GM19035 (cell line): ENCODE results near the gene MYO16.

ENCODE experiments used
- ATAC-seq: cut with Tn5 transposase; IDR thresholded peaks from one replicate; pipeline ENCODE4 v1.9.1; 2021; ENCODE audit not compliant: unreplicated experiment

Gene MYO16

DNA sequence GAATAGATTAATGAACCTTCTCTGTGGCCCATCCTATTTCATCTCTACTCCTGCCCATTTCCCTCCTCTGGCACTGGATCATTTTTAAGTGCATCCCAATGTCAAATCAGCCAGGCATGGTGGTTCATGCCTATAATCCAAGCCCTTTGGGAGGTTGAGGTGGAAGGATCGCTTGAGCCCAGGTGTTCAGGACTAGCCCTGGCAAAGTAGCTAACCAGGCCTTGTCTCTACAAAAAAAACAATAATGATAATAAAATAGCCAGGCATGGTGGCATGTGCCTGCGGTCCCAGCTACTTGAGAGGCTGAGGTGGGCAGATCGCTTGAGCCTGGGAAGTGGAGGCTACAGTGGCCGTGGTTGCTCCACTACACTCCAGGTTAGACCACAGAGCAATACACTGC is 517.0 kb downstream of the MYO16 start:
- ATAC-seq: no peak

DNA sequence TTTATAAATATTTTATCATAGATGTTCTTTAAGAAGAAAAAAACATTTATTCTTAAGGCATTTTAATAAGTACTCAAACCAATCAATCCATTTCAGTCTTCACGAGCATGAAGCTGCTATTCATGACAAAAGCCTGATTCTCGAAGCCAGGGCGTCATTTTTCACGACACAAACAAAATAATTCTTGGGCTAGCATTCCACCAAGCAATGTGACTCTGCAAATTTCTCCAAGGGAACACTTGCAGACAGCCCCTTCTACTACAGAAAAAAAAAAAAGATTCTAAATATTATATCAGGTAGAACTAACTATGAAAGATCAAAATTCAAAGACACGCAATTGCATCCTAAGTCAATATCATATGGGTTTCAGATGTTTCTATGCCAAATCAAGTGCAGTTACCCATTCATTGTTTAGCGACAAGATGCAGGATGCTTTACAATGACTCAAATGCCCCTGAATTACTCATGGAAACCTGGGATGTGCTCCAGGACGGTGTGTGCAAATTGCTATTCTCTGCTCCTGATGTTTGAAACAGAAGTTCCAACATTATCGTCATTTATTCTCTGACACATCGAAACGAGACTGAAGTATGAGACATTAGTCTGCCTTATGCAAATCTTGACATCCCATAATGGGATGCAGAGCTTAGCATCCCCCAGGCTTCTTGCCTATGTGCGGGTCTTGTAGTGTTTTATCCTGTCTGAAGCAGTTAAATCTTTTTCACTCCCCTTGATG is 517.7 kb downstream of the MYO16 start:
- no peak for ATAC-seq

DNA sequence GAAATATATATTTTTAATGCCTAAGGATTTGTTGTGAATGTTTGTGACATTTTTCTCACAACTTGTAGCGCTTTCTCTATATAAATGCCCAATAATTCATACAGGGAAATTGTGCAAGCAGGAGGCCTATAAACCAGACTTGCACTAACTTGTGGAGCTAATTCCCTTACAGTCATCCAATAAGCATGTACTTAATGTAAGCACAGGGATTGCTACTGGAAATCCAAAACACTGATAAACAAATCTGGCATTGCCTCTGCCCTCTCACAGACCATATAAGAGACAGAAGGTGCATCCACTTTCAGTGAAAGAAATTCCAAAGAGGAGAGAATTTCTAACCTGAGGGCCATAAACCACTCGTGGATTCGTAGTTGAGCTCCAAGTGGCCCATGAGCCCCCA is 518.8 kb downstream of the MYO16 start:
- no peak for ATAC-seq

DNA sequence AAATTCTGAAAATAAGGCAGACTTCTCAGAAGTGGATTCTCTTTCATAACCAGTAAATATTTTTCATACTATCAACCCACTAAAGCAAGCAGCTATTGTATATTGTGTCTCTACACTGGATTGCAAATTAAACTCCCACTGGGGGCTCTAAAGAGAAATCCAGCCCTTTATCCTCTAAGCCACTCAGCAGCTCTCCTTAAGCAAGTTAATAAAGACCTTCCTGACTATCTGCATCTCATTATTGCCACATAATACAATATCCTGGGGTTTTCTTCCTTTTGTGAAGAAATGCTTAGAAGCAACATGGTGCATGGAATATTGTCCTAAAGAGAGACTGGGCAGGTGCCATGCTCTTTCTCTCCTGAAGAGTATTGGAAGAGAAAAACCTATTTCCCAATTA is 521.3 kb downstream of the MYO16 start:
- no peak for ATAC-seq

DNA sequence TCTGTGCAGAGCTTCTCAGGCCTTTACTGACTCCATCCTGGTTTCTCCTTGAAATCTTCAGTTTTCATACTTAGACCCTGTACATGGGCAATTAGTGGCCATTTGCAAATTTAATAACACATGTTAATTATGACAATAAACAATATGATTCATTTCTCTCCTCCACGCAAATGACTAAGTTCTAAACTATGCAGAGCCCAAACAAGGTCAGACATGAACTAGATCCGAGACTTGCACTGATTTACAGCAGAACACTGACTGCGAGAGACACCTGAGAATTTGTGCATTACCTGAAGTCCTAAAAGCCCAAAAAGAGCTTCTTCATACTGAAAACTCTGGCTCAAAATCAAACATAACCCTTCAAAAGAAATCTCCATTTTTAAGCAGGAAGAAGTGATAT is 521.8 kb downstream of the MYO16 start:
- no peak for ATAC-seq

DNA sequence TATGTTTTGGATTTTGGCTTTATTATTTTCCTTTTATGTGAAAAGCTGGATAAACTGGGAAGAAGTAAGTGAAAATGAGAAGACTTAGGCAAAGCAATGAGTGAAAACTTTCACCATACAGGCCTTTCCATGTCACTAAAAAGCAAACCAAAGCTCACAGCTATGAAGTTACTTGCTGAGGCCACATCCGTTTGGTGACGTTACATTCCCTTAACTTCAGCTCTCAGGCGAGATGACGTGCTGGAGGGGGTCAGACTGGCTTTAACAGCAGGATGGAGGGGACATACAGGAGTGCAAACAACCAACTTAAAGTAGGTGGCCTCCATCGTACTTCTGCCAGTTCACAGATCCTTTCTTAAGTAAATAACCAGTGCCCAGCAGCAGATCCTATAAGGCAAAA is 522.3 kb downstream of the MYO16 start:
- ATAC-seq: no peak

DNA sequence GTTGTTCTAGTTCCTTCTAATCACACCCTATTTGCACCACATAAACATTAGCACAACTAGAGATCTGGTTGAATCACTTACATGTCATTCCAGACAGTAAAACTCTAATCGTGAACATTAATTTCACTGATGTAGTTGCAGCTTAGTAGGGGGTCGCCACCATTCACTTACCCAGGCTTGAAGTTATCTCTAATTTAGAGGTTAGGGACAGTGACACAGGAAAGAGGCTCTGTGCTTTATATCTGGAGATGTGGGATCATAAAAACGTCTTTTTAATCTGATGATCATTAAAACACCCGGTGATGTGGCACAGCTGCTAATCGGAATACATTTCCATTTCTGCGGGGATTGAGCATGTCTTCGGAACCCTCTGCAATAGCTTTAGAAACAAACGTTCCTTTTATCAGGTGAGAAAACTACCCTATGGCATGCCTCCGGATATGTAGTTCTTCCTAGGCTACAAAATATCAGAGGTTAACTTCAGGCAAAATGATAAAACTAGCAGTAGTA is 523.0 kb downstream of the MYO16 start:
- no peak for ATAC-seq

DNA sequence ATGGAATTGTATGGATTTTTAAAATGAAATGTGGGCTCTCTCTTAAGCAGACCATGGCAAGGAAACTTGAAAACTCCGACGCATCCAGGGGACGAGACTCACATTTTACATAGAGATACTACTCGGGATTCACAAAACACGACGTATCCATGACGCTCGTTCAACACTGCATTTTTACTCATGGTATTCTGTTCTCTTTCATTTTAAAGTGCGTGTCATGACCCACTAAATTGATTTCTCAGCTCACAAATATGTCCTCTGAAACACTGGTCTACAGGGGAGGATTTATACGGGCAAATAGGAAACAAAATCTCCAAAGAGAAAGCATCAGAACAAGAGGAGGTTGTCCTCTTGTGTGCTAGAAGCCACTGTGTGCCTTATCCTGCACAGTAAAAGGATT is 523.5 kb downstream of the MYO16 start:
- no peak for ATAC-seq

DNA sequence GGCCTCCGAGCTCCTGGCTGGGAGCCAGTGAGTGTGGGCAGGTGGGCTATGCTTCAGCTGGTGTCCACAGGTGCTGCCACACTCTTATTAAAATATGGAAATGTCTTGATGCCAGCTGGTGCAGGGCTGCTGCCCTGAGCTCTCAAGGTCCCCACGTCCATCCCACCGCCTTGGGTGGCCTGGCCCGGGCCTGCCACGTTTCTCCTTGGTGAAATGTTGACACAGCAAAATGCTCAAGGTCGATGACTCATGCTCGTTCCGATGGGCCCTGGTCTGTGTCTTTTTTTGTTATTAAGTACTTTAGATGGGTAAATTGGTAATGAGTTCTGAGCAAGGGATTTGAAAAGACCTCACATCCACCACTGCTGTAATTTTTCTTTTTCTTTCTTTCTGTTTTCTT is 524.7 kb downstream of the MYO16 start:
- ATAC-seq: no peak

DNA sequence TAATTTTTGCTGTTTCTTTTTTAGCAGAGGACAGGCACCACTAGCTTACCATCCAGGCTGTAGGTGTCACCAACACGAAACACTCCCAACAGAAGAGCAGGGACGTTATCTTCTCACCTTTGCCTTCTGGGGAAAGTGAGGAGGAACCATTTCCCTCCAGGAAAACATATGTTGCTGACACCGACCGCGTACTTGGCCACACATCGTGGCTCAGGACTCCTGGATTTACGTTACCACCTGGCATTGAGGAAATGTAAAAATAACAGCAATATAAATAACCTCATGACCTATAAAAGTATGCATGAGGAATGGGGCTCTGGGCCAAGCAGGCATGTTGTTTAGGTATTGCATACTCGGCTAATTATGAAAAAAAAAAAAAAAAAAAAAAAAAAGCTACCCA is 525.1 kb downstream of the MYO16 start:
- ATAC-seq: no peak

DNA sequence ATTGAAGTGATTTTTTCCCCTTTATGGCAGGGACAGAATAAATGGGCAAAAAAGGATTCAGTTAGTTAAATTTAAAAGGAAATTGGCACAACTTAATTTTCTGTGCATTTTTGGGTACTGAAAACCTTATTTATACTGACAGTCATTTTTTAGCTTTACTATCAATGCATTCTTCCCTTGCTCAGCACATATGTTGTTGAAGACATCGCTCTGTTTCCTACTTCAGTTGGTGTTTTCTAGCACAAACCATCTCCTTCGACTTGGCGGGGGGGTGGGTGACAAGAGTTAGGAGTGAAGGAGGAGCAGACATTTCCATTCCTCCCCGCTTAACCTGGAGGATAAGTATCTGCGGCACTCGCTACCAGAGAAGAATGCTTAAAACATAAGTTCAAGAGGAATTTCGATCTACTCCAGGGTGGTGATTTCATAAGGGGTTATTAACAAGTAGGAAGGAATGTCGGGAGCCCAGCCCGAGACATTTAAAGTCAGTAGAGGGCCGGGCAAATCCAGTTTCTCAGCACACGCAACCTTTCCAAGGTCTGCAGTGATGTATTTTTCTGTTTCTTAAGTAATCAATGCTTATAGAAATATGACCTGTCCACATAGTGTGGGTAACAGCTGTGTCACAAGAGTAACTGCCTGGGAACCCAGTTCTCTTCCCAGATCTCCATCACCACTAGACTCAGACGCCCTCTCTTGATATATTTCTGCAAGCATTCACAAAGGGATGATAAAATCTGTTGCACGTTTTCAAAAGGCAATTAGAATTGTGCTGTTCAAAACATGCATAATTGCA is 525.8 kb downstream of the MYO16 start:
- no peak for ATAC-seq

DNA sequence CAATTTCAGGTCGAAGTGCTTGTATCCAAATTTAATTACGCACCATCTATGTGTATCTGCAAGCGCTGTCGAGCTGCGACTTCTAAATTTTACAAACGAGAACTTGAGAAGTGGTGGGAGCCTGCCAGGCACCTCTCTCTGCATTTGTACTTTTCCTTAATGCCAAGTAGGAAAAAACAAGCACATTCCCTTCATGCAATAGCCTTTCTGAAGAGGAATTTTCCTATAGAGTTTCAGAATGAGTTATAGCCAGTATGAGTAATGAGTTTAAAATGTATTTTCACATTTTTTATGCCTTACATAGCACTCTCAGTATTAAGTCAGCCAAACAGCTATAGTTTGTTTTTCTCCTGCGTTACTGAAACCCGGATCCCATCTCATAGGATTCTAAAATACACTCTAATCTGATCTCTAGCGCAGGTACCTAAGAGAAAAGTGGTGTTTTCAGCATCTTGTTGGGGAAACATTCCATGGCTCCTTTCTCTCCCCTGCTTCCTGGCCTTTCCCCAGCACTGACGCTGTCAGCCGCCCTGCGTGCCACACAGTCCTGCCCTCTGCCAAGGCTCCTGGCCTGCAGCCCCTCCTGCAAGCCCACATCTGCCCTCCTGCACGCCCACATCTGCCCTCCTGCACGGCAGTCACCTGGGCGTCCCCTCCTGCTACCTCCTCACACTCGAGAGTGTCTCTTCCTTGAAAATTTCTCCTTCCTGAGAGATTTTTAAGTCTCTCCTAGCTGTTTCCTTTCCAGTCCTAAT is 526.9 kb downstream of the MYO16 start:
- no peak for ATAC-seq

DNA sequence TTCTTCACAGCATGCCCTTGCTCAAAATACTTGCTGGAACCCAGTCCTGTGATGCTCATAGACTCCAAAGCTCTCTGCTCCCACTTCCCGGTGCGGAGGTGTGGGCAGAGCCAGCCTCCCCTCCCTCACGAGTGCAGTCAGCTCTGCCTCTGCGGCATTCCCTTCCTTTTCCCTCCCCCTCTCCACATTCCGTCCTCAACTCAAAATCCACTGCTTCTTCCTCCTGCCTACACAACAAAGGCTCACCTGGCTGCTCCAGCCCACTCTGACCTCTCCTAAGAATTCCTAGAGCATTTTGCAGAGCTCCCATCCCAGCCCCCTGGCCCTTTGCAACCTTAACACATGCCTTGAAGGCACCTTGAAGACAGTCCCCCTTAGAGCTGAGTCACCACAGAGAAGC is 527.9 kb downstream of the MYO16 start:
- no peak for ATAC-seq

DNA sequence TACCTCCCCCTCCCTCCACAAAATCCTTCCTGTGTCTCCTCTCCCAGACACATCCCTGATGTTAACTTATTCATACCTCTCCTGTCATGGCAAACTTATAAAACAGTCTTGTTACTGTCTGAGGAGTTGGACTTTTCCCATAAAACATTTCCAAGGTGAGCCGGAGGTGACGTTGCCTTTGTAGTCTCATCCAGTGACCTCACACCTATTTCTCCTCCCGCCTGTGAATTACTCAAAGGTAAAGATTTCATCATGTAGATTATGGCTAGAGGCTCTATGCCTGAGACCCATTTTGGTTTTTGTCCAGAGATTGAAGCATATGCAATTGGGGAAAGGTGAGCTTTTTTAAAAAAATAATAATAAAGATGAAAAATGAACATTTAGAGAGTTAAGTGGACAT is 529.0 kb downstream of the MYO16 start:
- no peak for ATAC-seq

DNA sequence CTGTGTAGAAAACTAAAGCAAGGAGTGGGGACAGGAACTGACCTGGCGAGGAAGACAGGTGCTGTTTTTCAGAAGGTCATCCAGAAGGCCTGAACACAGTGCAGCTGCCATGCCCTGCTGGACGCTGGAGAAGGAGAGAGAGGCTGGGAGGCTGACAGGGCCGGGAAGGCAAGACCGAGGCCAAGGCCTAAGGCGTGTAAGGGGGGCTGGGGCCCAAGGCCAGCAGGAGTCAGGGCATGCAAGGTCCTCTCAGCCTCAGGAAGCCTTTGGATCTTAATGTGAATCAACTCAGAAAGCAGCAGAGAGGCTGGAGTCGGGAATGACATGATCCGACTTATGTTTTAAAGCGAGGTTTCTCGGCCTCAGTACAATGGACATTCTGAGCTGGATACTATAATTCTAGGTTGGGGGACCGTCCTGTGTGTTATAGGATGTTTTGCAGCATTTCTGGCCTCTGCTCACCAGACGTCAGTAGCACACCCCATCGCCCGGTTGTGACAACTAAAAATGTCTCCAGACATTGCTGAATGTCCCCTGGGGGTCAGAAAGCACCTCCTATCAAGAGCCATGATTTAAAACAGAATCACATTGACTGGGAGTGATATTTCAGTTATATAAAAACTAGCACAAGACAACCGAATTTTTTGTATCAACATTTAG is 530.4 kb downstream of the MYO16 start:
- no peak for ATAC-seq

DNA sequence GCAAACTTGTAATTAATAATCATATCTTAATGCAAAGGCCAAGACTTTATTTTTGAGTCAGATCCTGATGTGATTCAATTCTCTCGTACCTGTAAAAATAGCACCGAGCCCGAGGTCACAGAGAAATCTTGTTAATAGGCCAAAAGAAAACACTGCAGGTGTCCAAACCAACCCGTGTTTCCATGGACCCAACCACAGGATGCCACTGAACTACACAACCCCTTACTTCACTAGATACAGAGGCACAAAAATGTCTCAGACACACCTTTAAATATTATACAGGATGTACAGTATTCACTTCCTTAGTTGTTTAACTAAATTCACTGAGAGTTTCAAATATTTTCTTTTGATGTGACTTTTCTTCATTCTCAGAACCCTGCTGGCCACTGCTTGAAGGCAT is 530.9 kb downstream of the MYO16 start:
- ATAC-seq: peak; percentile 30

DNA sequence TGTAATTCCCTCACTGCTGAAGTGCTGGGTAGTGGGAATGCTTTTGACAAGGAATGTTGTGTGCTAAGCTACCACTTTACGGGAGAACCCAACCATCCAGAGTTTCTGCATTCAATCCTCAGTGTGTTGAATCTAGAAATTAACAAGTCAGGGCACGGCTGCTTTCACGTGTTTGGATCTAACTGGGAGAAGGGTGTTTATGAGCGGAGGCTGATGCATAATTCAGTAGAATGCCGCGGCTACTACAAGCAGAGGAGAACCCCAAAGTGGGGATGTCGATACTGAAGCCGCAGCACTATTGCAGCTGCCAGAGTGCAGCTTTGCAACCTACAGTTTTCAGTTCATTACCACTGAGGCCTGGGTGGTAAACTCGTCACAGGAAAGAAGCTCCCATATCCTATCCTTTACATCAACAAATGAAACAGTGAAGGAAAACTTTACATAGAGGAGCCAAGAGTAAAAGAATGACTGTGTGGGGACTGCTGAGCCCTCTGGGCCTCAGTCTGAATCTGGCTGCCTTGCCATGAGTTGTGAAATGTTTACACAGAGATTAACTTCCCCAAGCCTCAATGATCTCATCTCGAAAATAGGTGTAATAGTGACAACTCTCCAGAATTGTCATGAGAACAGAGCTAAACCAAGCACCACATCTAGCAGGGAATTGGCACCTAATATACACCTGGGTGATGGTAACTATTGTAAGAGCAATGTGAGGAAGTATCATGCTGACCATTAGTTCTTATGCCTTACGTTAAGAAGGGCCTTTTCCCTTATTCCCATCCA is 531.7 kb downstream of the MYO16 start:
- peak; percentile 23 for ATAC-seq

DNA sequence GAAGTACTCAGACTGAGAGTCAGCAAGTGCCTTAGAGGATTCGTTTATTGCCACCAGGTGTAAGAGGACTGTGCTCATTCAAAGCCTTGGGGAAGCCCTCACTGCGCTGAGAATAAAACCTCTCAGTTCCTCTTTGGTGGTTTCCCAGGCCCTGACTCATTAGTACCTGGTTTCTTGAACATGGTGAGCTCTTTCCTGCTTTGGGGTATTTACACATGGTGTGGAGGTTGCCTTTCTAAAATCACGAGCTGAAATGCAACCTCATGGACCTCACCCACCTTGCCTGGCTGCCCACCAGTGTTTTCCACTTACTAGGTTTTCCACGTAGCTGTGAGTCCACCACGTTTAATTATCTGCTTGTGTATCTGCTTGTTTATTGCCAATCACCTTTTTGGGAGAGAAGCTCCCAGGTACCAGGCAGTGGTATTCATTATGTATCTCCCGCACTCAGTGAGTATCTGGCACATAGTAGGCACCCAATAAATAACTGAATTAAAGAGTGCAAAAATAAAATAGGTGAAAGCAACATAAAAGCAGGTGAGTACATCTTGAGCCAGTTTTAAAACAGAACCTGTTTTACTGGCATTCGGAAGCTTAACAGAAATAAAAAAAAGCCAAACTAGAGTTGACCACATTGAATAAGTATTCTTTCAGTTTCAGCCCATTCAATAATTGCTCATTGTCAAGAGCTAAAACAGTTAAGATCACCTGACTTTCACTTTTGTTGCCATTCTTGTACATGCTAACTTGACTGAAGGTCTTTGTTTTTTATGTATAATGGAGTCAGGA is 533.0 kb downstream of the MYO16 start:
- peak; percentile 82 for ATAC-seq

DNA sequence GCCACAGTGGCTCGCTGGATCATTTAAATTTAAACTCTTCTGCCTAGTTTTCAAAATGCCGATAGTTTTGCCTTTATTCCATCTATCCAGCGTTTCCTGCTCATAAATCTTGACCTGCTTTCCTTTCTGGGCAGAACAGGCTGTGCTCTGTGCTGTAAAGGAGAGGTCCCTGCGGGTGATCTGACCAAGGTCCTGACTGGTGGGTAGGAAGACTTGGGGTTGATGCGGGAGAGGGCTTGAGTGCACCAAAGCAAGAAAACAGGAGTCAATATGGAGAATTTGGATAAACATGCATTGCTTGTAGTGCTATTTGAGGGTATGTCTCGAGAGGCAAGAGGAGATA is 533.6 kb downstream of the MYO16 start:
- peak; percentile 6 for ATAC-seq

DNA sequence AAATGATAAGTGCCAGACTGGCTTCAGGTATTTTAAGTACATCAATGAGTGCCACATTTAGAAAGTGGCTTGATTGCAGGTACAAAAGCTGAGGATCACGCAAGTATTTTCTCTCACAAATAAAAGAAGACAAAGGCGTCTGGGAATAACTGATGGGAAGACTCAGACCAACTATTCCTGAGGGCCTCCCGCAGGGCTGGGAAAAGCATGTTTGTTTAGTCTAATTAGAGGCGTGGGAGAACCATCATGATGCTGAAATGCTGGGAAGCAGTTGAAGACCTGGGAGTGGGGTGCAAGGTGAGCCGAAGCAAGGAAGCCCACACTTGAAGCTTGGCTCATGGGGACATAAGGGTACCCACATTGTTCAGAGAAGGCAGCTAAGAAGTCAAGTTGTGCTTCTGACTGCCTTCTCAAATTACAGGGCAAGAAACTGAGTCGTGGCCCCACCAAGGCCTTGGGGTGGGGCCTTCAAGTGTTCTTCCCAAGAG is 536.0 kb downstream of the MYO16 start:
- no peak for ATAC-seq
